Measurements from ENCODE around the gene DLG2.

GRCh38 chr11:85154294-85154693 is 472.9 kb downstream of the DLG2 start:
- TF ChIP-seq, protein P1, sequence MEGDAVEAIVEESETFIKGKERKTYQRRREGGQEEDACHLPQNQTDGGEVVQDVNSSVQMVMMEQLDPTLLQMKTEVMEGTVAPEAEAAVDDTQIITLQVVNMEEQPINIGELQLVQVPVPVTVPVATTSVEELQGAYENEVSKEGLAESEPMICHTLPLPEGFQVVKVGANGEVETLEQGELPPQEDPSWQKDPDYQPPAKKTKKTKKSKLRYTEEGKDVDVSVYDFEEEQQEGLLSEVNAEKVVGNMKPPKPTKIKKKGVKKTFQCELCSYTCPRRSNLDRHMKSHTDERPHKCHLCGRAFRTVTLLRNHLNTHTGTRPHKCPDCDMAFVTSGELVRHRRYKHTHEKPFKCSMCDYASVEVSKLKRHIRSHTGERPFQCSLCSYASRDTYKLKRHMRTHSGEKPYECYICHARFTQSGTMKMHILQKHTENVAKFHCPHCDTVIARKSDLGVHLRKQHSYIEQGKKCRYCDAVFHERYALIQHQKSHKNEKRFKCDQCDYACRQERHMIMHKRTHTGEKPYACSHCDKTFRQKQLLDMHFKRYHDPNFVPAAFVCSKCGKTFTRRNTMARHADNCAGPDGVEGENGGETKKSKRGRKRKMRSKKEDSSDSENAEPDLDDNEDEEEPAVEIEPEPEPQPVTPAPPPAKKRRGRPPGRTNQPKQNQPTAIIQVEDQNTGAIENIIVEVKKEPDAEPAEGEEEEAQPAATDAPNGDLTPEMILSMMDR (IDR thresholded peaks at IDR 0.05): no peak
- TF ChIP-seq POLR2A (IDR thresholded peaks at IDR 0.05) (no peak), EP300 (IDR thresholded peaks at IDR 0.05) (no peak), POLR2AphosphoS5 (IDR thresholded peaks at IDR 0.05) (no peak)

Data from suprapubic skin (tissue), 4 donors.